Mucosa of descending colon (tissue), 3 donors: ENCODE measurements around the gene SPRYD4. TPM values are rescaled to one million over a fixed set of nuclear protein-coding genes. Genes with fewer than 3 reads are reported as not detected.

ENCODE experiments used
- ATAC-seq: fragments of 200-7000 bp; cut with Tn5 transposase; one replicate; pipeline ENCODE4 v1.9.1; 2020; ENCODE audit warnings: mild to moderate bottlenecking, moderate library complexity
- DNase-seq, 3 donors: peaks; one replicate each; pipeline ENCODE4 v3.0.0-alpha.2; 2020
- H3K36me3 ChIP-seq: fragments of 200-600 bp; one replicate; pipeline ENCODE4 v1.8.0; 2021; ENCODE audit warnings: low read depth, mild to moderate bottlenecking
- H3K4me1 ChIP-seq: fragments of 200-600 bp; one replicate; pipeline ENCODE4 v1.8.0; 2021; ENCODE audit warnings: low read depth, mild to moderate bottlenecking
- H3K4me3 ChIP-seq: fragments of 200-600 bp; one replicate; pipeline ENCODE4 v1.8.0; 2021; ENCODE audit warnings: mild to moderate bottlenecking
- H3K9me3 ChIP-seq: fragments of 200-600 bp; one replicate; pipeline ENCODE4 v1.8.0; 2021; ENCODE audit warnings: mild to moderate bottlenecking
- intact Hi-C, 2 donors: fragments of 100-400 bp; cut with DNase I in 1 of 2; cut with micrococcal nuclease in 1 of 2; formaldehyde crosslinking; loops; one replicate each; pipeline versions ENCODE4 v1.11.0 to v1.11.1; 2022; cut with DNase I, micrococcal nuclease
- total RNA-seq, 3 donors: library from RNA; stranded (reverse); fragmentation: NEBNext Ultra II Directional in 2 of 3; extraction: Animal tissue kit (Norgen Biotek cat#: 25700) in 2 of 3; gene quantifications; one replicate each; pipeline versions ENCODE4 v1.2.1 to v1.2.4, GENCODE V29; 2021 to 2023
- TF ChIP-seq, protein P1 (sequence below): fragments of 200-600 bp; IDR thresholded peaks from one replicate; pipeline ENCODE4 v1.8.0; 2022; ENCODE audit warnings: antibody characterized with exemption, mild to moderate bottlenecking
- donor health status: DM: no; HTN: no; CAD: no; lungs with moderate emphysema.
- donor health status: DM: no; HTN: no; CAD: no.
- donor health status: DM: no; HTN: yes; CAD: no.

Gene SPRYD4
- total RNA-seq, 3 donors from 2014 or later = 4.3 to 5.2 (median 4.9) TPM

DNA sequence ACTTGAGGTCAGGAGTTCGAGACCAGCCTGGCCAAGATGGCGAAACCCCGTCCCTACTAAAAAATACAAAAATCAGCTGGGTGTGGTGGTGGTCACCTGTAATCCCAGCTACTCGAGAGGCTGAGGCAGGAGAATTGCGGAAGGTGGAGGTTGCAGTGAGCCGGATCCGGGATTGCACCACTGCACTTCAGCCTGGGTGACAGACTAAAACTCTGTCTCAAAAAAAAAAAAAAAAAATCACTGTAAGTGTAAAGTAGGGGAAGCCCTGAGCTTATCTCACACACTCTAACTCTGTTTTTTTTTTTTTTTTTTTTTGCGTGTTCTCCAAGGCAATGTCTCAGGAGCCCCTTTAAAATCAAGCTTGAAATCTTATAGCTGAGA, 52.8 kb downstream of the SPRYD4 start:
- peaks cover 5% of the 10 kb centered on the region for H3K4me1 ChIP-seq
- no peaks in the 10 kb centered on the region for H3K36me3 ChIP-seq
- intact Hi-C loops = loop anchor here in 1 of 2 donors (10.0 kb wide), 1 partner anchor 114 kb away; the partner anchor contains the start of gene BAZ2A
- H3K4me3 ChIP-seq = no peak overlapping the region
- DNase-seq (no peak), ATAC-seq (peak; percentile 21)
- H3K9me3 ChIP-seq = no peaks in the 10 kb centered on the region
- TF ChIP-seq, protein P1, sequence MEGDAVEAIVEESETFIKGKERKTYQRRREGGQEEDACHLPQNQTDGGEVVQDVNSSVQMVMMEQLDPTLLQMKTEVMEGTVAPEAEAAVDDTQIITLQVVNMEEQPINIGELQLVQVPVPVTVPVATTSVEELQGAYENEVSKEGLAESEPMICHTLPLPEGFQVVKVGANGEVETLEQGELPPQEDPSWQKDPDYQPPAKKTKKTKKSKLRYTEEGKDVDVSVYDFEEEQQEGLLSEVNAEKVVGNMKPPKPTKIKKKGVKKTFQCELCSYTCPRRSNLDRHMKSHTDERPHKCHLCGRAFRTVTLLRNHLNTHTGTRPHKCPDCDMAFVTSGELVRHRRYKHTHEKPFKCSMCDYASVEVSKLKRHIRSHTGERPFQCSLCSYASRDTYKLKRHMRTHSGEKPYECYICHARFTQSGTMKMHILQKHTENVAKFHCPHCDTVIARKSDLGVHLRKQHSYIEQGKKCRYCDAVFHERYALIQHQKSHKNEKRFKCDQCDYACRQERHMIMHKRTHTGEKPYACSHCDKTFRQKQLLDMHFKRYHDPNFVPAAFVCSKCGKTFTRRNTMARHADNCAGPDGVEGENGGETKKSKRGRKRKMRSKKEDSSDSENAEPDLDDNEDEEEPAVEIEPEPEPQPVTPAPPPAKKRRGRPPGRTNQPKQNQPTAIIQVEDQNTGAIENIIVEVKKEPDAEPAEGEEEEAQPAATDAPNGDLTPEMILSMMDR = no peak

DNA sequence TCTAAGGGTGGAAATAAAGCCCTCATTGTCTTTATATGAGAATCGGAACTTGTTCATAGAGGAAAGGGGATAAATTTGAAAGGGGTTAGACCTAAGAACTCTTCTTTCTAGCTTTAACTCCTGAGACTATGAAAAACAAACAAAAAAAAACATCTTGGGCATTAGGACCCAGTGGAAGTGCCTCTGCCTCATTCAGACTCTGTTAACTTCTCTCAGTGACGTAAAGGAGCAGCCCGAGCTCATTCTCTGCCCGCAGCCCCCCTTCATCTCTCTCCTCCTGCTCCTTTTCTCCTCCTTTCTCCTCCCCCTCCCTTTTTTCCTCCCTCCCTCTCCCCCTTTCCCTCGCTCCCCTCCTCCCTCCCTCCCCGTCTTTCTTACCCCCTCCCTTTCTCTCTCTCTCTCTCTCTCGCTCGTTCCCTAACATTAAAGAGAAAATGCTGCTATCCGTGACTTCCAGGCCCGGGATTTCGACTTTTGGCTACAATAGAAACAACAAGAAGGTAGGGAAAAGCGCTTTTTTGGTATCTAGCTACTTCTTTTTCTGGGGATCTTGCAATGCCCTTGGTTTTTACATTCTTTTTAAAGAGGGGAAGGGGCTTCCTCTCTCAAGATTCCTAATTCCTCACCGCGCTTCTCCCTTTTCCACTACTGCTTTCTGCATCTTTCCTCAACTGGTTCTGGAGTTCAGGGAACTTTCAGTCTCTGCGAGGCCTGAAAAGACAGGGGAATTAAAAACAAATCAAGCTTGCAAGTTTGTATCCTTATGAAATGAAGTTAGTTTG, 53.4 kb downstream of the SPRYD4 start, which contains the start of gene RBMS2:
Gene RBMS2 (plus strand): TSS at position 231 of the 782 bp plus-strand sequence. CDS start 204 bp downstream, at position 435.
- ATAC-seq = peak; percentile 95
- TF ChIP-seq, protein P1 = no peak
- intact Hi-C loops = loop anchor here in 1 of 2 donors (10.0 kb wide), 1 partner anchor 113 kb away; the partner anchor contains the start of gene BAZ2A
- H3K9me3 ChIP-seq = no peaks in the 10 kb centered on the region
- H3K4me3 ChIP-seq = peak within 1 kb of the TSS; percentile 11
- H3K4me1 ChIP-seq = peaks cover 10% of the 10 kb centered on the region
- H3K36me3 ChIP-seq = no peaks in the 10 kb centered on the region
- peak; percentile 67 to 77 (median 77) for DNase-seq

DNA sequence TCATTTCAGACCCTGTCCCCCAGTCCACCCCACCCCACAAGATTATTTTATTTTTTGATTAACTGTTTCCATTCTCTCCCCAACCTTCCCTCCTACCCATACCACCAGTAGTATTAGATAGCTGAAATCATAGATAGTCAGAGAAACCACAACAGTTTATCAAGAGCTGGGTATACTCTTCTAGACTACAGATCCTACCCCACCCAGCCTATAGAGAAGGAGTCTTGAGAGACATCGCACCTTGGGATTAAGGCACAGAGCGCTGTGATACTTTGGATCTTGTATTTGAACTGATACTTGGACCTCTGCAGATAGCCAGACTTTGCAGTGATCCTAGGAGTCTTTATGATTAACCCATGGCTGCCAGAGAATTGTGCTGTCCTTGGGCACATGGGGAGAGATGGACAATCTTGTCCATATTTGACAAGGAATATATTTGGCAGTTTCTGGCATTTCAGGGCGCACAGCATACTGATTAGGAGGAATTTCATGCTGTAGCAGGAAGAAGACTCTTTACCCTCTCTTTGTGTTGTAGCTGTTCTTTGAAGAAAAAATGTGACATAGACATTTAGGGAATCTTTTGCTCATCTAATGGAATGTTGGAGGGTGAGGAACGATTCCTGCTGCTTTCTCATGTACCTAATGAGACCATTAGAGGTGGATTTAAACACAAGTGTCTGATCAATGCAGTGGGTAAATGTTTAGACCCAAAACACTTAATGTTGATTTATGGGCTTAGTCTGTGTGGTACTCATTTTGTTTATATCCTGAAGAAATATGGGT, 54.2 kb downstream of the SPRYD4 start:
- no peak for DNase-seq
- Histone ChIP-seq H3K36me3 (no peaks in the 10 kb centered on the region), H3K9me3 (no peaks in the 10 kb centered on the region), H3K4me3 (peak overlapping the region; percentile 11), H3K4me1 (peaks cover 18% of the 10 kb centered on the region)
- TF ChIP-seq, protein P1 = no peak
- intact Hi-C loops = loop anchor here in 1 of 2 donors (10.0 kb wide), 1 partner anchor 112 kb away; the partner anchor contains the start of gene BAZ2A
- ATAC-seq = peak; percentile 34

DNA sequence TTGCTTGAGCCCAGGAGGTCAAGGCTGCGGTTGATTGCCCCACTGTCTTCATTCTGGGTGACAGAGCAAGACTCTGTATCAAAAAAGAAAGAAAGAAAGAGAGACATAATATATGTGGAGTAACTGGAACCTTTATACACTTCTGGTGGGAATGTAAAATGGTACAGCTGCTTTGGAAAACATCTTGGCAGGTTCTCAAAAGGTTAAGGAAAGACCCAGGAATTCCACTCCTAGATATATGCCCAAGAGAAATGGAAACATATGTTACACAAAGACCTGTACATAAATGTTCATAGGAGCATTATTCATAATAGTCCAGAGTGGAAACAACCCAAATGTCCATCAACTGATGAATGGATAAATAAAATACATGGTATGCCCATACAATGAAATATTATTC, 60.5 kb downstream of the SPRYD4 start:
- ATAC-seq (no peak), DNase-seq (no peak)
- Histone ChIP-seq H3K9me3 (no peaks in the 10 kb centered on the region), H3K4me1 (peaks cover 20% of the 10 kb centered on the region), H3K4me3 (no peak overlapping the region), H3K36me3 (no peaks in the 10 kb centered on the region)
- TF ChIP-seq, protein P1 = no peak
- intact Hi-C loops = loop anchor here in 1 of 2 donors (10.0 kb wide), 1 partner anchor 106 kb away; the partner anchor contains the start of gene BAZ2A

Other genes with a start within 250 kb of the SPRYD4 start
- gene RNF41, start 246.7 kb upstream of the SPRYD4 start, total RNA-seq = 10 to 100 TPM; 30.4 to 51.5 (median 32.1) TPM
- gene NABP2, start 244.2 kb upstream of the SPRYD4 start, total RNA-seq = 10 to 100 TPM; 22.2 to 37.3 (median 30.2) TPM
- 100 to 1,000 TPM in 2 of 3 donors, 10 to 100 TPM in 1; 88.4 to 298 (median 129) TPM for gene SLC39A5, start 238.5 kb upstream of the SPRYD4 start, total RNA-seq
- gene ANKRD52, start 210.2 kb upstream of the SPRYD4 start, total RNA-seq = 10 to 100 TPM; 35.6 to 53.8 (median 43.1) TPM
- gene COQ10A, start 201.6 kb upstream of the SPRYD4 start, total RNA-seq = 10 to 100 TPM in 1 of 3 donors, 1 to 10 TPM in 2; 4.0 to 12.7 (median 5.3) TPM
- gene CS, start 168.2 kb upstream of the SPRYD4 start, total RNA-seq = 100 to 1,000 TPM; 261 to 344 (median 332) TPM
- gene CNPY2, start 152.6 kb upstream of the SPRYD4 start, total RNA-seq = 10 to 100 TPM; 75.5 to 79.3 (median 77.7) TPM
- 10 to 100 TPM; 61.4 to 73.5 (median 61.9) TPM for gene PAN2, start 134.6 kb upstream of the SPRYD4 start, total RNA-seq
- under 1 TPM in 1 of 3 donors, not detected in 2; 0.55 TPM for gene IL23A, start 129.7 kb upstream of the SPRYD4 start, total RNA-seq
- 100 to 1,000 TPM in 1 of 3 donors, 10 to 100 TPM in 2; 82.9 to 112 (median 95.7) TPM for gene STAT2, start 108.5 kb upstream of the SPRYD4 start, total RNA-seq
- not detected for gene APOF, start 105.7 kb upstream of the SPRYD4 start, total RNA-seq
- 10 to 100 TPM in 1 of 3 donors, 1 to 10 TPM in 2; 7.7 to 14.3 (median 8.4) TPM for gene TIMELESS, start 19.2 kb upstream of the SPRYD4 start, total RNA-seq
- not detected for gene MIP, start 13.9 kb upstream of the SPRYD4 start, total RNA-seq
- gene GLS2, start 19.6 kb downstream of the SPRYD4 start, total RNA-seq = 1 to 10 TPM in 2 of 3 donors, under 1 TPM in 1; 0.51 to 1.5 (median 1.2) TPM
- gene RBMS2, start 53.2 kb downstream of the SPRYD4 start, total RNA-seq = 10 to 100 TPM; 35.9 to 47.8 (median 41.0) TPM
- 100 to 1,000 TPM; 109 to 144 (median 110) TPM for gene BAZ2A, start 161.7 kb downstream of the SPRYD4 start, total RNA-seq
- gene ATP5F1B, start 177.4 kb downstream of the SPRYD4 start, total RNA-seq = 1,000 to 10,000 TPM in 2 of 3 donors, 100 to 1,000 TPM in 1; 874 to 1,329 (median 1,265) TPM
- gene PTGES3, start 219.7 kb downstream of the SPRYD4 start, total RNA-seq = 100 to 1,000 TPM; 155 to 223 (median 164) TPM